GM18499 (cell line): Measurements from ENCODE around the gene ABL2.
A peak's percentile ranks its signal among the peaks of the same experiment; 100 is the strongest.
"Not testable (repeated sequence)": the region's sequence is repeated elsewhere in the genome, so short reads cannot be mapped to it uniquely, and the experiment has no call there.

Source experiments
- ATAC-seq: cut with Tn5 transposase; IDR thresholded peaks from one replicate; pipeline ENCODE4 v1.9.1; 2021; ENCODE audit warnings: moderate number of reproducible peaks; ENCODE audit not compliant: insufficient read depth, unreplicated experiment

The ABL2 gene

DNA sequence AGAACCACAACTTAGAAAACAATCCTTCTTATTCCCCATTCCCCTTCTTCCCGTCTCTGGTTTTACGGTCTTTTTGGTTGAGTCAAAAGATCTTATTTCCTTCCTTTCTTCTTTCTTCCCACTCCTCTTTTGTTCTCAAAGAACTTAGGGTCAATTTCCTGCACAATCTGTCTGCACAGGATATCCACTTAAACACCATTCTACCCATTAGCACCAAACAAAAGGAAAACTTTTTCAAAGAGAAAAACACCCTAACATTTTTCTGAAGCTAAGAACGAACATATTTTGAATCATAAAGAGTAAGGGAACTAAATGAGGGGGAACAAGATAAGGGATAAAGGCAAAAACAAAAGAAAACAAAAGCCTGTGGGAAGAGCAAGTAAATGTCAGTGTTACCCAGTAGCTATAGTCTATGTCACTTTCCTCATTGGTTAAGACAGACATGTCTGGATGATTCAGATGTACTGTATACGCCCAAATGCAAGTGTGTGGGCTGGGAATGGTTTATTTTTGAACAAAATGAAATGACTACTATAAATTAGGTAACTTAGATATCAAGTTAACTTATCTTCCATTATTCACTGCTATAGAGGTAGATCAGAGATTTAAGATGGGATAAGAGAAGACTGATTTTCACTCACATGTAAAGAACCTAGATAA is 87.8 kb downstream of the ABL2 start:
- no peak for ATAC-seq

DNA sequence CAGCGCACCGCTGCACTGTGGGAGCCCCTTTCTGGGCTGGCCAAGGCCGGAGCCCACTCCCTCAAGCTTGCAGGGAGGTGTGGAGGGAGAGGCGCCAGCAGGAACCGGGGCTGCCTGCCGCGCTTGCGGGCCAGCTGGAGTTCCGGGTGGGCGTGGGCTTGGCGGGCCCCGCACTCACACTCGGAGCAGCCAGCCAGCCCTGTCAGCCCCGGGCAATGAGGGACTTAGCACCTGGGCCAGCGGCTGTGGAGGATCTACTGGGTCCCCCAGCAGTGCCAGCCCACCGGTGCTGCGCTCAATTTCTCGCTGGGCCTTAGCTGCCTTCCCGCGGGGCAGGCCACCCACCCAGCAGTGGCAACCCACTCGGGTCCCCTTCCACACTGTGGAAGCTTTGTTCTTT is 90.7 kb downstream of the ABL2 start:
- ATAC-seq, result not testable (repeated sequence)

DNA sequence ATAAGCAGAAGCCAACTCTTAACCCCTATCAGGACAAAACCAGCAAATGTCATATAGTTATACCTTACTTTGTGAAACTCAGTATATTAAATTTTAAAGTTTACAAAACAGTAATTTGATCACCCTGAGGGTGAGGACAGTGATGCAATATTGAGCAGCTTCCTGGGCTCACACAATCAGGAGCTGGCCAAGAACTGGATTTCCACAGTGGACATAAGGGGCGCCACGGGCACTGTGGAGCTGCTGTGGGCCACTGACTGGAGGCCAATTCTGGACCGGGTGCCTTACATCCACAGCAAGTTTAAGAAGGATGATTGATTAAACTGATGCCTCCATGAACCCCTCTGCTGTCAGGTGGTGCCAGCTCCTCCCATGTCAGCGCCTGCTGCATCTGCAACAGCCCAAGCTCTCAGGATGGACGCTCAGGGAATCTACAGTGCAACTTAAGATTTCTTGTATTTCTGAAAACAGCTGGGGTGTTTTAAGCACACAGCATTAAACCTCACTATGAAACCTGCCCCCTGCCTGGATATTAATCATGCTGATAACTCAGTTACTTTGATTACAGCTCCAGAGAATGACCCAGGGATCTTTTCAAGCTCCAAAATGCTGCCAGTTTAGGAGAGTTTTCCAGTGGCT is 91.7 kb downstream of the ABL2 start:
- no peak for ATAC-seq

DNA sequence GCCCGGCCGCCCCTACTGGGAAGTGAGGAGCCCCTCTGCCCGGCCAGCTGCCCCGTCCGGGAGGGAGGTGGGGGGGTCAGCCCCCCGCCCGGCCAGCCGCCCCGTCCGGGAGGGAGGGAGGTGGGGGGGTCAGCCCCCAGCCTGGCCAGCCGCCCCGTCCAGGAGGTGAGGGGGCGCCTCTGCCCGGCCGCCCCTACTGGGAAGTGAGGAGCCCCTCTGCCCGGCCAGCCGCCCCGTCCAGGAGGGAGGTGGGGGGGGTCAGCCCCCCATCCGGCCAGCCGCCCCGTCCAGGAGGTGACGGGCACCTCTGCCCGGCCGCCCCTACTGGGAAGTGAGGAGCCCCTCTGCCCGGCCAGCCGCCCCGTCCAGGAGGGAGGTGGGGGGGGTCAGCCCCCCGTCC is 93.8 kb downstream of the ABL2 start:
- not testable (repeated sequence) for ATAC-seq

DNA sequence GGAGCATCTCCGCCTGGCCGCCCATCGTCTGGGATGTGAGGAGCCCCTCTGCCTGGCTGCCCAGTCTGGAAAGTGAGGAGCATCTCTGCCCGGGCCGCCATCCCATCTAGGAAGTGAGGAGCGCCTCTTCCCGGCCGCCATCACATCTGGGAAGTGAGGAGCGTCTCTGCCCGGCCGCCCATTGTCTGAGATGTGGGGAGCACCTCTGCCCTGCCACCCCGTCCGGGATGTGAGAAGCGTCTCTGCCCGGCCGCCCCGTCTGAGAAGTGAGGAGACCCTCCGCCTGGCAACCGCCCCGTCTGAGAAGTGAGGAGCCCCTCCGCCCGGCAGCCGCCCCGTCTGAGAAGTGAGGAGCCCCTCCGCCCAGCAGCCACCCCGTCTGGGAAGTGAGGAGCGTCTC is 94.3 kb downstream of the ABL2 start:
- not testable (repeated sequence) for ATAC-seq

DNA sequence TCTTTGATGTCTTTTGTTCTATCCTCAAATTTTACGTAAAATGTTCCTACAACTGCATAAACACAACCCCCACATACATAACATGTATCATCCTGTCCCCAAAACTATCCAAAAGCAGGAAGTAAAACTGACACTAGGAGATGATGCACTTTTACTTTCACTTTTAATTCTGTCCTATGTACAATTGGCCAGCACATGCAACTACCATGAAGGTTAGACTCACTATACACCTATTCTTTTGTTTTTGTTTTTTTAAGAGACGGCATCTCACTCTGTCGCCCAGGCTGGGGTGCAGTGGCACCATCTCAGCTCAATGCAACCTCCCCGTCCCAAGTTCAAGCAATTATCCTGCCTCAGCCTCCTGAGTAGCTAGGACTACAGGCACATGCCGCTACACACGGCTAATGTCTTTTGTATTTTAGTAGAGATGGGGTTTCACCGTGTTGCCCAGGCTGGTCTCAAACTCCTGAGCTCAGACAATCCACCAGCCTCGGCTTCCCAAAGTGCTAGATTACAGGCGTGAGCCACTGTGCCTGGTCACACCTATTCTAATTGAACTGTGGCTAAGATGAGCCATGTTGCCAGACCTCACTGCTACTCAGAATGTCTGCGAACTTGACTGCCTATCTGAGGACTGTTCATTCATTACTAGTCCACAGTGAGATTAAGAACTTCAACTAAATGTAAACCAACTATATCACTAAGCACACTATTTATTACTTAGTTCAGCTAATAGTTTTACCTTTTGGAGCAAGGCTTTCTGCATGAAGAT is 99.6 kb downstream of the ABL2 start:
- ATAC-seq, result peak; percentile 91

DNA sequence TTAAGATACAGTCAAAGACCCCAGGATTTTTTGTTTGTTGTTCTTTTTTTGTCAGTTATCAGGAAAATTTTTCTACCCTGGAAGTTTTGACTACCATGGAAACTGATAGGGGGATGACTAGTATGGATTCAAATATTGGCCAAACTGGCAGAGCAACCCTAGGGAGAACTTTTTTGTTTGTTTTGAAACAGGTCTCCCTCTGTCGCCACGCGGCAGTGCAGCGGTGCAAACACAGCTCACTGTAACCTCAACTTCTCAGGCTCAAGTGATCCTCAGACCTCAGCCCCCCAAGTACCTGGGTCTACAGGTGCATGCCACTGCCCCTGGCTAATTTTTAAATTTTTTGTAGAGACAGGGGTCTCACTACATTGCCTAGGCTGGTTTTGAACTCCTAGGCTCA is 101.0 kb downstream of the ABL2 start:
- no peak for ATAC-seq

DNA sequence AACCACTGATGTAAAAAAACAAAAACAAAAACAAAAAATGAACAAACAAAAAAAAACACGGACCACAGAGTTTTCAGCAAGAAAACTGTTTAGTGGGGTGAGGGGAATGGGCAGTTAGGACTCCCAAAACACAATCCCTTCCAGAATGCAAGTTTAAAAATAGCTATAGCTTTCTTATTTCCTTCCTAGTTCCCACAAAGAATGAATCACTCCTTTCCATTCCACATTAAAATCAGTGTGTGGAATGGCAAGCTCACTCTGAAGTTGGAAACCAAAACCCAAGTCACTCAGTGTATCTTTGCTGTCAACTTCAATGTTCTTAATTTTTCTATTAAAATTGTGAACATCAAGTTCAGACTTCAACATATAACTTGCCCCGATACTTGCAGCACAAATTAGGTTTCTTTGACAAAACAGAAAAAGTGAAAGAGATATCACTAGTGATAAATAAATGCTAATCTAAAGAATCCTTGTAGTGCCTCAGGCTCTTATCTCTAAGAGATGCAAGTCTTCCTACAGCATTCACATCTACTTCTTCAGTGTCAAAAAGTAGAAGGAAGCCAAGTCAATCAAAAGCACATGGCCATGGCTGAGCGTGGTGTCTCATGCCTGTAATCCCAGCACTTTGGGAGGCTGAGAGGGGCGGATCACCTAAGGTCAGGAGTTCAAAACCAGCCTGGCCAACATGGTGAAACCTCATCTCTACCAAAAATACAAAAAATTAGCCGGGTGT is 102.1 kb downstream of the ABL2 start:
- no peak for ATAC-seq

DNA sequence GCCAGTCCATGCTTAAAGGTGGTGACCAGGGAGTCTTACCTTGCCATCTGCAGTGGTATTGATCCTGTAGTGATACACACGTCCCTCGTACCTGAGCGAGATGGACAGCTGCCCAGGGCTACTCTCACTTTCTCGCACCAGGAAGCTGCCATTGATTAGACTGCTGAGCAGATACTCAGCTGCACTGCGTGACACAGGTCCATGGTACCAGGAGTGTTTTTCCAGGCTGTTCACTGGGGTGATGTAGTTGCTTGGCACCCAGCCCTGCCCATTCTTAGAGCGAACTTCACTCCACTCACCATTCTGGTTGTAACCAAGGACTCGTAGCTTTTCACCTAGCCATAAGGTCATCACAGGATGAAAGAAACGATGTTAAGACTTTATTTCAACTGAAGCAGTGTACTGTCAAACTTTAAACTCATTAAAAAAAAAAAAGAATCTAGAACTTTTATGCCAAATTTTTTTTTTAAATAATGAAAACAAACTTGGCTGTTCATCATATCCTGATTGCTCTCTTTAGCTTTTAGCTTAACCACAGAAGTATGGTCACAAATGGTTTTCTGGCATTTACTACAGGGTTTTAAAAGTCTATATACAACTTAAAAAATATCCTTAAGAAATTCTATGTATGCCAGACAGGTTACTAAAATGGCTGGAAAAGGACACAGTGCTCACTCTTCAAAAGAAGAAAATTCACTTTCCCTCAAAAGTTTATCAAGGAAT is 103.0 kb downstream of the ABL2 start:
- no peak for ATAC-seq

DNA sequence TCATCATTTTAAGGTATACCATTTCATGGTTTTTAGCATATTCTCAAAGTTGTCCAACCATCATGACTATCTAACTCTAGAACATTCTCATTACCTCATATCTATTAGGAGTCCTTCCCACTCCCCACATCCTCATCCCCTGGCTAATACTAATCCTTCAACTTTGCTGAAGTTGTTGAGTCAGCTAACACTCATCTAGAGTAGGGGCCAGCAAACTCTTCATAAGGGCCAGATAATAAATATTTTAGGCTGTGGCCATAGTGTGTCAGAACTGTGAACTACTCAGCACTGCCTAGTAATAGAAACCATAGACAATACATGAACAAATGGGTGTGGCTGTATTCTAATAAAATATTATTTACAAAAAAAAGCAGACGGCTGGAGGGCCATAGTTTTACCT is 104.6 kb downstream of the ABL2 start:
- no peak for ATAC-seq

DNA sequence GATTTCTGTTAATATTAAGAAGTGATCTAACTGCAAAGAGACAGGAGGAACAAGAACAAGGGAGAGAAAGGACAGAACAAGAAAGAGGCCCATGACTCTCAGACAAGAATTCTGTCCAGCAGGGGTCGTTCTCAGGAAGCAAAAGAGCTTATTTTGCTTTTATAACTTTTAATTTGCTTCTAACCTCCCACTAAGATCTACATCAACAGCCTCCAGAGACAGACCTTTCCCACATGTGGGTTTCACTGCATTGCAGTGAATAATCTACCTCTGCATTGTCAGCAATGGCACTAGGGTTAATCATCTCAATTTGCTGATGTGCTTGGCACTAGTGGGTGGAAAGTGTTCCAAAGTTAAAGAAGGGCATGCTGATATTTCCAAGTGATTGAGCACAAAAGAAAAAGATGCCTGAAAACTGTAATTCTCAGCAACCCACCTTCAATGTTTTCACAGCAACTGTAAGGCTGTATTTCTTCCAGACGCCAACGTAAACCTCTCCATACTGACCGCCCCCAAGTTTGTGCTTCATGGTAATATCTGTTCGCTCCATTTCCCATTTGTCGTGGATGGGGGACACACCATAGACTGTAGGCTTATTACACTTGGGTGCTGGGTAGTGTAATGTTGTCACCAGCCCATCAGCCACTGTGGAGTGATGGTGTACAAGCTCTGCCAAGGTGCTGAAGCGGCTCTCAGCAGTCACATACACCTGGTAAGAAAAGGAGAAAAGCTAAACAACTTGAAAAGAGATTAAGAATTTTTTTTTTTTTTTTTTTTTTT is 108.1 kb downstream of the ABL2 start:
- no peak for ATAC-seq

DNA sequence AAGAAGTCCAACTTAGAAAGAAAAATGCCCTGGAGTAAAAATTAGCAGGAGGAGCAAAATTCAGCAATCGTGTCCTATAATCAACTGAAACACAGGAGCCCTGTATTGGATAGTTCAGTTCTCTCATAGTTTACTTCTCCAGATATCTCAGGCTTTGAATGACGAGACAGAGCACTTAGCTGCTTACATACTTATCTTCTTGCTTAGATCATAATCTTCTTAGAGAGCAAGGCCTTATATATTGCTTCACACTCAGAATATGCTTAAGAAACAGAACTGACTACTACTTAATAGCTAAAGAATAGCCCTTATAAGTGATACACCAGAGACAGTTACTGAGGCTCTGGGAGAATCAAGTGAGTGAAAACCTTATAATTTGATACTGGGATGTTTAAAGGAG is 108.7 kb downstream of the ABL2 start:
- no peak for ATAC-seq

DNA sequence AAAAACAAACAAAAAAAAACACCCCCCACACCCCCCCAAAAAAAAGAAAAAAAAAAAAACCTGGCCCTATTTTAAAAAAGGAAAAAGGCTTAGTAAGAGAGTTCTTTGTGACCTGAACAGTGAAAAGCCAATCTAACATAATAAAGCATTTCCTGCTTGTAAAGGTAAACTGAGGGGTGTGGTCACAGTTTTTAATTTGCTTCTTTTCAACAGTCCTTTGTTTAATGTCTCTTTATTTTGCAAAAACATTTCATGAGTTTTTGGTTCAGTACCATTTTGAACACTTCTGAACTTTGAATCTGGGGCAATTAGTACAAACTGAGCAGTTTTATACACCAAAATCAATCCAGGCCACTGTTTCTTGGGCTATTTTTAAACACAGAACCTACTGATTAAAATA is 110.0 kb downstream of the ABL2 start:
- ATAC-seq, result no peak

DNA sequence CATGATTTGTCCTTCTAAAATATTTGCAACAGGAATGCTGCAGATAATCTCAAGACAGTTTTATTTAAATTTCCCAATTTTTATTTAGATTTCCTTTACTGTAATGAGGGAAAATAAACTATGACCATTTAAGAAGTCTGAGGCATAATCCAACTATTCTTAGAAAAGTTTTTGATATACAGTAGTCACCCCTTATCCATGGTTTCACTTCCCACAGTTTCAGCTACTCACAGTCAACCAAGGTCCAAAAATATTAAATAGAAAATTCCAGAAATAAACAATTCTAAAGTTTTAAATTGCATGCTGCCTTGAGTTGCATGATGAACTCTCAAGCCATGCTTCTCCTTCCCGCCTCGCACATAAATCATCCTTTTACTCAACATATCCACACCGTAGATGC is 114.3 kb downstream of the ABL2 start:
- ATAC-seq, result no peak

DNA sequence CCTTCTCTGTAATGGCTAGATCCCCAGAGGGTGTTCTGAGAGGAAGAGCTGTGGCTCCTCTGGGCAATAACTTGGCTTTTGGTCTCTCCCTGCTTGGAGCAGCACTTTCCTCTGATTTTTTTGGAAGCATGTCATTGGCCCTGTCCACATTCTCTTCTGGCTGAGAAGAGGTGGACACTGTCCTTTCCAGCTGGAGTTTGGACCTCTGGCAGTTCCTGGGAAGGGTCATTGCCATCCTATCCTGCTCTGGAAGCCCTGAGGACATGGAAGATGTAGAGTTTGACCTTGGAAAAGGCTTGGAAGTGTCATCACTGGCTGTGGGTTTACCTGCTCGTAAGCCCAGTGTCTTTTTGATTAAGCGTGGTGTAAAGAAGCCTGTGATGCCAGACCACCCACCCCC is 120.8 kb downstream of the ABL2 start:
- no peak for ATAC-seq

DNA sequence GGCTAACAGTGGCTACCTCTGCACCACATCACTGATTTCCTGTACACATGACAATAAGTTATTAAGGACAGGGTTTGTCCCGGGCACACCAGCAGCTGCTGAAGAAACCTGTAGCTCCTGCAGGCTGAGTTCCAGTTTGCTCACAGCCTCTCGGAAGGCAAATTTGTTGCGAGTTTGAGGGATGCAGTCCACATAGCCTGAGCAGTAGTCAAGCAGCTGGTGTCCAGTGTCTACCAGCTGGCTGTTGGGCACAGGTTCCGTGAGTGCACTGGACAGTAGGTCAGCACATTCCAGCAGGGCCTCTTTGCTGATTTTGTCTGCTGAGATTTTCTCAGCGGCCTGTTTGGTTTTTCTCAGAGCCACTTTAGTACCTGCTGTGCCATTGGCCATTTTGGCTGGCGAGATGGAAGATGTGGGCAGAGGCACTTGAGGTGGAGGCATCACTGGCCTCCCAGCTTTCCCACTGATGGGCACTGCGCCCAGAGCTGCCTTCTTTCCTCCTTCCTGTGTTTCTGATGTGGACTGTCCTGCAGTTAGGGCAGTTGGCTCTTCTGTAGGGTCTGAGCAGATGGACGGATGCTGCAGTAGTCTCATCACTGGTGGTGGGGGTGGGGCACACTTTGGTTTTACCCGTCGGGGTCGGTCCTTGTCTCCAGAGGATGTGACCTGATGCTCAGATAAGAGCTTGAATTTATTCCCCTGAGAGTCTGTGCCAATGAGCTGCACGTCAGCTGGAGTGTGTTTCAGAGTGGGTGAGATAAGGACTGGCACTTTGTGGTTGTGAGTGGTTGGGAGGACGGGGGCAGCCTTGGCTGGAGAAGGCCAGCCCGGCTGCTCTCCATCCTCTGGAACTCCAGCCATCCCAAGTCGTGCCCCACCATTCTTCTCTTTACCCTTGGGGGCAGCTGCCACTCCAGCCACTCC is 121.5 kb downstream of the ABL2 start:
- no peak for ATAC-seq

DNA sequence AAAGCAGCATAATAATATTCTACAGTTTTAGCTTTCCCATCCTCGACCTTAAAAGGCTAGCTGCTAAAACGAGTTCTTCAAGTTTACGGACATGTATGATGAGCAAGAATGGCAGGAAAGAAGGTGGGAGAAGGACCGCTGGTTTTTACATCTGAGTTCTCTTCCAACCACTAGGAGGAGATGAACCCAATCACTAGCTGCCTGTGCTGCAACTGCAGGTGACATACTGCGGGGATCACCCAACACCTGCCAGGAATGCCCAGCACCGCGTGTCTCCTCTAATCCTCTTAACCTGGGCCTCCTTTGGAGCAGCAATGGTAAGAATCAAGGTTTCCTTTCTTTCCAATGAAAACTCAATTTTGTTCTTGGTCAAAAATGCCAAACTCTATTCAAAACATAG is 124.1 kb downstream of the ABL2 start:
- ATAC-seq, result no peak

DNA sequence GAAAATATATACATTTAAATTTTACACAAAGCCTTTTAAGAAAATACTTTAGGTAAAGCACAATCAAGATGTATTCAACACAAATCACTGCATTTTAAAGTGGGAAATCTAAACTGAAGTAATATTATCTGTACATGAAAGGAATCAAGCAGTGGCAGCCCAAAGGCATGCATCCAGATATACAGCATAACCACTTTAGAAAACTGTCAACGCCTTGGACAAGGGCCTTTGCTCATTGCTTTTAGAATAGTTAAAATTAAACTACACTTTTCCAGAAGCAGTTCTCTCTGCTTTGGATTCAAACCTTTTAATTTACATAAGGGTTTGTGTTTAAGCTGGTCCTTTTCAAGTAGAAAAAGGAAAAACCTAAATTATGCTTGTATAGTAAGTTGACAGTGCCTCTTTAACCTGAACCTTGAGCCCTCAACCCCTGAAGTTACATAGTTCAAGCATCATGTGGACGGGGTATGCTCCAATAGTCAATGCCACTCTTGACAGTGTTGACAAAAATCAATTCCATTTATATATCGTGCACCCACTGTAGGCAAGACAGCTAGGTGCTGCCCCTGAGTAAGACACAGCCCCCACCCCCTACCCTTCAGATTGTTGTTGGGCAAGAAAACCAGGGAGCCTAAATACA is 124.7 kb downstream of the ABL2 start:
- ATAC-seq, result no peak
